Measurements from ENCODE around the gene ASNSD1.

DNA sequence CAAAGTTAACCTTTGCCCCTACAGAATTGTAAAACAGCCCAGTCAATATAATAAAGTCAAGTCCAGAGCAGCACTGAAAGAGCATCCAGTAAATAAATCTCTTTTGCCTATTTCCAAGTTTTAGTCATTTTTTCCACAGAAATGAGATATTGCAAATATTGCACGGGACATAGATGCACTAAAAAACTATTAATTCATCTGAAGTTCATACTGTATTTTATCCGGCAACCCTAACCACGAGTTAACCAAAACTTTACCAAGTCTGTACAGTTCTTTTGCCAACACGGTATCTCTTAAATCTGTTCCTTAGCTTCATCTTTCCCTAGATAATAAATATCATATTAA lies 484 bp upstream of the ASNSD1 start:
- TF ChIP-seq EZH2 (IDR thresholded peaks at IDR 0.05; ENCODE audit: insufficient read depth, poor library complexity, severe bottlenecking) (no peak), EZH2phosphoT487 (IDR thresholded peaks at IDR 0.05; ENCODE audit: insufficient read depth, low read depth) (no peak)
